GM18858 (cell line): Measurements from ENCODE around the gene ZNF578.
"Not testable (repeated sequence)": the region's sequence is repeated elsewhere in the genome, so short reads cannot be mapped to it uniquely, and the experiment has no call there.

Source experiments
- ATAC-seq: cut with Tn5 transposase; IDR thresholded peaks from one replicate; pipeline ENCODE4 v1.9.1; 2021; ENCODE audit not compliant: unreplicated experiment

The ZNF578 gene

GRCh38 chr19:52557231-52557995, 104.1 kb downstream of the ZNF578 start:
- no peak for ATAC-seq

DNA sequence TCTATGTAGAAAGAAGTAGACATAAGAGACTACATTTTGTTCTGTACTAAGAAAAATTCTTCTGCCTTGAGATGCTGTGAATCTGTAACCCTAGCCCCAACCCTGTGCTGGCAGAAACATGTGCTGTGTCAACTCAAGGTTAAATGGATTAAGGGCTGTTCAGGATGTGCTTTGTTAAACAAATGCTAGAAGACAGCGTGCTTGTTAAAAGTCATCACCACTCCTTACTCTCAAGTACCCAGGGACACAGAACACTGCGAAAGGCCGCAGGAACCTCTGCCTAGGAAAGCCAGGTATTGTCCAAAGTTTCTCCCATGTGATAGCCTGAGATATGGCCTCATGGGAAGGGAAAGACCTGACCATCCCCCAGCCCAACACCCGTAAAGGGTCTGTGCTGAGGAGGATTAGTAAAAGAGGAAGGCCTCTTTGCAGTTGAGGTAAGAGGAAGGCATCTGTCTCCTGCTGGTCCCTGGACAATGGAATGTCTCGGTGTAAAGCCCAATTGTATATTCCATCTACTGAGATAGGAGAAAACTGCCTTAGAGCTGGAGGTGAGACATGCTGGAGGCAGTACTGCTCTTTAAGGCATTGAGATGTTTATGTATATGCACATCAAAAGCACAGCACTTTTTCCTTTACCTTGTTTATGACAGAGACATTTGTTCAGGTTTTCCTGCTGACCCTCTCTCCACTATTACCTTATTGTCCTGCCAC, 105.5 kb downstream of the ZNF578 start:
- not testable (repeated sequence) for ATAC-seq

DNA sequence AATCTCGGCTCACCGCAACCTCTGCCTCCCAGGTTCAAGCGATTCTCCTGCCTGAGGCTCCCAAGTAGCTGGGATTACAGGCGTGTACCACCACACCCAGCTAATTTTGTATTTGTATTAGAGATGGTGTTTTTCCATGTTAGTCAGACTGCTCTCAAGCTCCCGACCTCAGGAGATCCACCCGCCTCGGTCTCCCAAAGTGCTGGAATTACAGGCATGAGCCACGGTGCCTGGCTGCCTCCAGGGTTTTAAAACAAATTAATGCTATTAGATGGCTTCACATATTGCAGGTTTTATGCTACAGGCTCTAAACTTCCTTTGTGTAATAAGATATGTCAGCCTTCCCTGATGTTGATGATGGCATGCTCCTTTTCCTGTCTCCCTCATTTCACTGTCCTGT, 108.3 kb downstream of the ZNF578 start:
- ATAC-seq = not testable (repeated sequence)
